ENCODE measurements around the gene SUMF1.

SUMF1 gene

GRCh38 chr3:4335840-4336562, 131.1 kb downstream of the SUMF1 start:
- H2BK5ac ChIP-seq (ENCODE audit: low read length) = no peak overlapping the region
- WGBS, 2 donors (ENCODE audit: extremely low coverage in 2 of 2, insufficient read length in 2 of 2, insufficient replicate concordance in 1 of 2) = no CpG with 5 or more reads among the region's 5 CpGs
- no peak overlapping the region for H2AK5ac ChIP-seq (ENCODE audit: low read depth, low read length)
- no peak overlapping the region for H4K91ac ChIP-seq (ENCODE audit: low read depth, low read length, poor library complexity)
- no peaks in the 10 kb centered on the region for H3K27me3 ChIP-seq (ENCODE audit: control insufficient read depth in 3 of 3, insufficient read depth in 3 of 3, low read depth in 1 of 3, low read length in 3 of 3)
- no peak overlapping the region for H3K27ac ChIP-seq (replicated peaks; ENCODE audit: low read length)
- H2BK120ac ChIP-seq (ENCODE audit: low read depth, low read length) = no peak overlapping the region
- no peaks in the 10 kb centered on the region for H3K79me1 ChIP-seq (ENCODE audit: low read depth, low read length)
- H2BK12ac ChIP-seq (ENCODE audit: low read length) = no peak overlapping the region
- no peak overlapping the region for H2AFZ ChIP-seq (ENCODE audit: low read length)
- H3K4ac ChIP-seq (ENCODE audit: low read length) = no peak overlapping the region
- H3K9ac ChIP-seq (ENCODE audit: low read depth, low read length, poor library complexity) = no peak overlapping the region
- no peak overlapping the region for H3K4me3 ChIP-seq (ENCODE audit: low read length in 2 of 2)
- no peak overlapping the region for H3K23ac ChIP-seq (ENCODE audit: low read depth, low read length, poor library complexity)
- peaks cover 0 to 2% of the 10 kb centered on the region in 2 donors for H3K9me3 ChIP-seq (replicated peaks in 1 of 2; ENCODE audit: control insufficient read depth in 2 of 2, insufficient read depth in 1 of 2, low read depth in 1 of 2, low read length in 2 of 2)
- H4K8ac ChIP-seq (ENCODE audit: low read depth, low read length) = no peak overlapping the region
- no peak for DNase-seq (ENCODE audit: low spot score)
- H3K18ac ChIP-seq (ENCODE audit: low read length) = no peak overlapping the region
- no peaks in the 10 kb centered on the region for H3K36me3 ChIP-seq (replicated peaks in 1 of 2; ENCODE audit: control insufficient read depth in 2 of 2, insufficient read depth in 2 of 2, low read length in 2 of 2)
- no peak overlapping the region for H3K14ac ChIP-seq (ENCODE audit: low read length)
- no peak overlapping the region for H2BK15ac ChIP-seq (ENCODE audit: low read length)
- H3K4me2 ChIP-seq (ENCODE audit: insufficient read depth, low read length, poor library complexity, severe bottlenecking) = no peak overlapping the region
- peaks cover 0 to 4% of the 10 kb centered on the region in 2 donors for H3K4me1 ChIP-seq (ENCODE audit: control insufficient read depth in 2 of 2, insufficient read depth in 1 of 2, low read depth in 1 of 2, low read length in 2 of 2)

DNA sequence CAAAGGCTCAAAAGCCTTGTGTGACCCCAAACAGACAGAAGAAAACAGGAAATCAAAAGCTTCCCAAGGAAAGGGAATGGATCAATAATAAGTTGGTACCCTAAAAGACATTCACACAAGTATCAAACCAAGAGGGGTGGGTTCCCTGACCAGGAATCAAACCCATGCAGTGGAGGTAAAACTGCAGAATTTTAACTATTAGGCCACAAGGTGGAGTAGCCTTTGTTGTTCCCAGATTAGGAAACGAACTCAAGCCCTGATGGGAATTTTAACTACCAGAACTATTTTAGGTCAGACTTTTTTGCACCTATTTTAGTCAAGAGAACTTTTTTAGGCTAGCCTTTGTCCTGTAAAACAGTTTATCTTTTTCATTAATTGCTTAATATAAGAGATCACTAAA, 132.5 kb downstream of the SUMF1 start:
- no peak overlapping the region for H4K8ac ChIP-seq (ENCODE audit: low read depth, low read length)
- no peak for DNase-seq (ENCODE audit: low spot score)
- no peaks in the 10 kb centered on the region for H3K4me1 ChIP-seq (ENCODE audit: control insufficient read depth in 2 of 2, insufficient read depth in 1 of 2, low read depth in 1 of 2, low read length in 2 of 2)
- H2AFZ ChIP-seq (ENCODE audit: low read length) = no peak overlapping the region
- no peak overlapping the region for H2BK5ac ChIP-seq (ENCODE audit: low read length)
- no peak overlapping the region for H3K9ac ChIP-seq (ENCODE audit: low read depth, low read length, poor library complexity)
- no peak overlapping the region for H2BK12ac ChIP-seq (ENCODE audit: low read length)
- peaks cover 0 to under 1% of the 10 kb centered on the region in 2 donors for H3K9me3 ChIP-seq (replicated peaks in 1 of 2; ENCODE audit: control insufficient read depth in 2 of 2, insufficient read depth in 1 of 2, low read depth in 1 of 2, low read length in 2 of 2)
- WGBS, 2 donors (ENCODE audit: extremely low coverage in 2 of 2, insufficient read length in 2 of 2, insufficient replicate concordance in 1 of 2) = no CpG with 5 or more reads among the region's 1 CpG
- H4K91ac ChIP-seq (ENCODE audit: low read depth, low read length, poor library complexity) = no peak overlapping the region
- no peak overlapping the region for H3K4me3 ChIP-seq (ENCODE audit: low read length in 2 of 2)
- no peak overlapping the region for H3K18ac ChIP-seq (ENCODE audit: low read length)
- H2AK5ac ChIP-seq (ENCODE audit: low read depth, low read length) = no peak overlapping the region
- H3K4me2 ChIP-seq (ENCODE audit: insufficient read depth, low read length, poor library complexity, severe bottlenecking) = no peak overlapping the region
- H3K79me1 ChIP-seq (ENCODE audit: low read depth, low read length) = no peaks in the 10 kb centered on the region
- H3K4ac ChIP-seq (ENCODE audit: low read length) = no peak overlapping the region
- H3K27me3 ChIP-seq (ENCODE audit: control insufficient read depth in 3 of 3, insufficient read depth in 3 of 3, low read depth in 1 of 3, low read length in 3 of 3) = no peaks in the 10 kb centered on the region
- no peak overlapping the region for H3K14ac ChIP-seq (ENCODE audit: low read length)
- H2BK15ac ChIP-seq (ENCODE audit: low read length) = no peak overlapping the region
- H2BK120ac ChIP-seq (ENCODE audit: low read depth, low read length) = no peak overlapping the region
- no peak overlapping the region for H3K23ac ChIP-seq (ENCODE audit: low read depth, low read length, poor library complexity)
- H3K27ac ChIP-seq (replicated peaks; ENCODE audit: low read length) = no peak overlapping the region
- H3K36me3 ChIP-seq (replicated peaks in 1 of 2; ENCODE audit: control insufficient read depth in 2 of 2, insufficient read depth in 2 of 2, low read length in 2 of 2) = no peaks in the 10 kb centered on the region

- Histone ChIP-seq H3K4me1 (ENCODE audit: control insufficient read depth in 2 of 2, insufficient read depth in 1 of 2, low read depth in 1 of 2, low read length in 2 of 2) (no peaks in the 10 kb centered on the region), H3K9me3 (replicated peaks in 1 of 2; ENCODE audit: control insufficient read depth in 2 of 2, insufficient read depth in 1 of 2, low read depth in 1 of 2, low read length in 2 of 2) (peaks cover 0 to 12% of the 10 kb centered on the region in 2 donors), H4K8ac (ENCODE audit: low read depth, low read length) (no peak overlapping the region), H2BK120ac (ENCODE audit: low read depth, low read length) (no peak overlapping the region), H3K36me3 (replicated peaks in 1 of 2; ENCODE audit: control insufficient read depth in 2 of 2, insufficient read depth in 2 of 2, low read length in 2 of 2) (no peaks in the 10 kb centered on the region), H3K14ac (ENCODE audit: low read length) (peak overlapping the region; percentile 57), H3K4me3 (ENCODE audit: low read length in 2 of 2) (no peak overlapping the region), H3K79me1 (ENCODE audit: low read depth, low read length) (no peaks in the 10 kb centered on the region), H3K23ac (ENCODE audit: low read depth, low read length, poor library complexity) (no peak overlapping the region), H2BK12ac (ENCODE audit: low read length) (no peak overlapping the region), H3K18ac (ENCODE audit: low read length) (peak overlapping the region; percentile 16), H3K27ac (replicated peaks; ENCODE audit: low read length) (no peak overlapping the region), H4K91ac (ENCODE audit: low read depth, low read length, poor library complexity) (no peak overlapping the region), H2AFZ (ENCODE audit: low read length) (no peak overlapping the region), H2AK5ac (ENCODE audit: low read depth, low read length) (no peak overlapping the region), H3K27me3 (ENCODE audit: control insufficient read depth in 3 of 3, insufficient read depth in 3 of 3, low read depth in 1 of 3, low read length in 3 of 3) (no peaks in the 10 kb centered on the region), H3K4me2 (ENCODE audit: insufficient read depth, low read length, poor library complexity, severe bottlenecking) (no peak overlapping the region), H2BK5ac (ENCODE audit: low read length) (peak overlapping the region; percentile 59), H2BK15ac (ENCODE audit: low read length) (no peak overlapping the region), H3K9ac (ENCODE audit: low read depth, low read length, poor library complexity) (no peak overlapping the region), H3K4ac (ENCODE audit: low read length) (no peak overlapping the region)
- DNase-seq (ENCODE audit: low spot score) = no peak
- no CpG with 5 or more reads among the region's 3 CpGs for WGBS, 2 donors (ENCODE audit: extremely low coverage in 2 of 2, insufficient read length in 2 of 2, insufficient replicate concordance in 1 of 2)
These were observed 134.1 kb downstream of the SUMF1 start for GRCh38 chr3:4332991-4333390.

- Histone ChIP-seq H2AK5ac (ENCODE audit: low read depth, low read length) (no peak overlapping the region), H3K79me1 (ENCODE audit: low read depth, low read length) (no peaks in the 10 kb centered on the region), H3K36me3 (replicated peaks in 1 of 2; ENCODE audit: control insufficient read depth in 2 of 2, insufficient read depth in 2 of 2, low read length in 2 of 2) (no peaks in the 10 kb centered on the region), H3K9me3 (replicated peaks in 1 of 2; ENCODE audit: control insufficient read depth in 2 of 2, insufficient read depth in 1 of 2, low read depth in 1 of 2, low read length in 2 of 2) (peaks cover 3 to 12% of the 10 kb centered on the region in 2 donors), H3K4ac (ENCODE audit: low read length) (no peak overlapping the region), H3K4me2 (ENCODE audit: insufficient read depth, low read length, poor library complexity, severe bottlenecking) (no peak overlapping the region), H3K23ac (ENCODE audit: low read depth, low read length, poor library complexity) (no peak overlapping the region), H3K27me3 (ENCODE audit: control insufficient read depth in 3 of 3, insufficient read depth in 3 of 3, low read depth in 1 of 3, low read length in 3 of 3) (no peaks in the 10 kb centered on the region), H4K91ac (ENCODE audit: low read depth, low read length, poor library complexity) (no peak overlapping the region), H3K9ac (ENCODE audit: low read depth, low read length, poor library complexity) (no peak overlapping the region), H3K4me3 (ENCODE audit: low read length in 2 of 2) (no peak overlapping the region), H2BK12ac (ENCODE audit: low read length) (no peak overlapping the region), H2AFZ (ENCODE audit: low read length) (no peak overlapping the region), H3K14ac (ENCODE audit: low read length) (no peak overlapping the region), H2BK15ac (ENCODE audit: low read length) (no peak overlapping the region), H4K8ac (ENCODE audit: low read depth, low read length) (no peak overlapping the region), H3K27ac (replicated peaks; ENCODE audit: low read length) (no peak overlapping the region), H2BK120ac (ENCODE audit: low read depth, low read length) (no peak overlapping the region), H2BK5ac (ENCODE audit: low read length) (peak overlapping the region; percentile 59), H3K4me1 (ENCODE audit: control insufficient read depth in 2 of 2, insufficient read depth in 1 of 2, low read depth in 1 of 2, low read length in 2 of 2) (no peaks in the 10 kb centered on the region), H3K18ac (ENCODE audit: low read length) (no peak overlapping the region)
- no peak for DNase-seq (ENCODE audit: low spot score)
- WGBS, 2 donors (ENCODE audit: extremely low coverage in 2 of 2, insufficient read length in 2 of 2, insufficient replicate concordance in 1 of 2) = no CpG with 5 or more reads among the region's 3 CpGs
These were observed 134.5 kb downstream of the SUMF1 start for GRCh38 chr3:4332574-4332973.

Measured in neuronal stem cell (in vitro differentiated cells).